HepG2 (cell line): ENCODE data around the gene CADM1. TPM values are rescaled to one million over a fixed set of nuclear protein-coding genes. Genes with fewer than 3 reads are reported as not detected.

Source experiments
- ASH2L ChIP-seq: fragments of 300-600, 200-600 bp; sonication (generic); IDR thresholded peaks from 2 replicates; pipeline ENCODE4 v1.7.0; 2017; ENCODE audit warnings: low read depth, mild to moderate bottlenecking, moderate library complexity, mixed read lengths, low read length; ENCODE audit not compliant: insufficient read length
- CEBPB ChIP-seq: IDR thresholded peaks from 2 replicates; pipeline ENCODE4 v1.6.1; 2011; ENCODE audit warnings: low read depth, low read length, improper control_type of control experiment, borderline replicate concordance
- CEBPG ChIP-seq: IDR thresholded peaks from 2 replicates; pipeline ENCODE4 v1.6.1; 2016
- CREM ChIP-seq, 2 experiments: sonication (generic) in 1 of 2; formaldehyde crosslinking in 1 of 2; IDR thresholded peaks; 2 replicates each; pipeline versions ENCODE4 v1.4.0 to v1.6.1; 2016 to 2020; ENCODE audit warnings: antibody characterized with exemption in 1 of 2, mild to moderate bottlenecking in 1 of 2, missing genetic modification reagents in 1 of 2
- GATAD1 ChIP-seq: IDR thresholded peaks from 2 replicates; pipeline ENCODE4 v1.6.1; 2016; ENCODE audit warnings: missing genetic modification reagents, missing compliant biosample characterization
- GATAD2A ChIP-seq: IDR thresholded peaks from 2 replicates; pipeline ENCODE4 v1.6.1; 2016
- HNF4A ChIP-seq: sonication (generic); formaldehyde crosslinking; IDR thresholded peaks from 2 replicates; pipeline ENCODE4 v1.4.0; 2020; ENCODE audit warnings: missing genetic modification reagents
- IRX3 ChIP-seq: sonication (generic); formaldehyde crosslinking; IDR thresholded peaks from 2 replicates; pipeline ENCODE4 v1.8.1; 2023; ENCODE audit warnings: mild to moderate bottlenecking, low read depth, missing genetic modification reagents, borderline replicate concordance
- KMT2B ChIP-seq: IDR thresholded peaks from 2 replicates; pipeline ENCODE4 v1.6.1; 2016; ENCODE audit warnings: missing genetic modification reagents, missing compliant biosample characterization
- MAFF ChIP-seq: IDR thresholded peaks from 2 replicates; pipeline ENCODE4 v1.6.1; 2011; ENCODE audit warnings: low read depth, low read length, improper control_type of control experiment
- MED1 ChIP-seq: sonication (generic); formaldehyde crosslinking; IDR thresholded peaks from 2 replicates; pipeline ENCODE4 v1.4.0; 2020; ENCODE audit warnings: missing genetic modification reagents
- NCOA2 ChIP-seq: sonication (generic); formaldehyde crosslinking; IDR thresholded peaks from 2 replicates; pipeline ENCODE4 v1.8.0; 2022; ENCODE audit warnings: inconsistent platforms
- PRMT3 ChIP-seq: sonication (generic); formaldehyde crosslinking; IDR thresholded peaks from 2 replicates; pipeline ENCODE4 v1.8.1; 2022; ENCODE audit warnings: low read depth, mild to moderate bottlenecking, moderate library complexity, missing genetic modification reagents, borderline replicate concordance
- RCOR2 ChIP-seq: IDR thresholded peaks from 2 replicates; pipeline ENCODE4 v1.6.1; 2016; ENCODE audit warnings: missing biosample characterization, missing genetic modification reagents
- SPEN ChIP-seq: sonication (generic); formaldehyde crosslinking; IDR thresholded peaks from 2 replicates; pipeline ENCODE4 v1.5.1; 2020; ENCODE audit warnings: low read depth, mild to moderate bottlenecking, missing genetic modification reagents
- ZNF629 ChIP-seq: sonication (generic); formaldehyde crosslinking; conservative IDR thresholded peaks from 2 replicates; pipeline ENCODE4 v1.5.0; 2020; ENCODE audit warnings: missing genetic modification reagents
- polyA plus RNA-seq, 8 experiments: library from polyadenylated mRNA; depleted of rRNA in 3 of 8; stranded (reverse) in 7 of 8; unstranded in 1 of 8; fragments of >200 nt; fragmentation: Illumina TruSeq in 4 of 8; extraction: Trizol in 4 of 8; gene quantifications; 2 replicates each; pipeline versions ENCODE4 v1.2.1 to v1.2.3, GENCODE V29; 2011 to 2016; ENCODE audit warnings: low read depth in 4 of 8, missing spikeins in 1 of 8, mixed read lengths in 1 of 8; ENCODE audit not compliant: insufficient read depth in 1 of 8
- total RNA-seq, 5 experiments: library from RNA; depleted of rRNA; stranded (reverse); fragments of >200 nt; fragmentation: Illumina TruSeq; extraction: Trizol; gene quantifications; 2 replicates each; pipeline ENCODE4 v1.2.3, GENCODE V29; 2016; ENCODE audit warnings: low read depth in 1 of 5
- TF ChIP-seq, protein P1 (sequence below): IDR thresholded peaks from 2 replicates; pipeline ENCODE4 v1.6.1; 2016
- TF ChIP-seq, protein P2 (sequence below): IDR thresholded peaks from 2 replicates; pipeline ENCODE4 v1.4.0; 2020; ENCODE audit warnings: mild to moderate bottlenecking, missing genetic modification reagents
- TF ChIP-seq, protein P3 (sequence below): sonication (generic); formaldehyde crosslinking; IDR thresholded peaks from 2 replicates; pipeline ENCODE4 v1.4.0; 2020; ENCODE audit warnings: missing genetic modification reagents, borderline replicate concordance
- TF ChIP-seq, protein P4 (sequence below): sonication (generic); formaldehyde crosslinking; IDR thresholded peaks from 2 replicates; pipeline ENCODE4 v1.5.1; 2020; ENCODE audit warnings: mild to moderate bottlenecking, missing genetic modification reagents, moderate library complexity

CADM1 gene
- total and polyA plus RNA-seq, 2 of the 13 experiments (the other 11 are each of a cell fraction or from before 2014, with no cell fraction given) = 71.3 to 122 TPM

DNA sequence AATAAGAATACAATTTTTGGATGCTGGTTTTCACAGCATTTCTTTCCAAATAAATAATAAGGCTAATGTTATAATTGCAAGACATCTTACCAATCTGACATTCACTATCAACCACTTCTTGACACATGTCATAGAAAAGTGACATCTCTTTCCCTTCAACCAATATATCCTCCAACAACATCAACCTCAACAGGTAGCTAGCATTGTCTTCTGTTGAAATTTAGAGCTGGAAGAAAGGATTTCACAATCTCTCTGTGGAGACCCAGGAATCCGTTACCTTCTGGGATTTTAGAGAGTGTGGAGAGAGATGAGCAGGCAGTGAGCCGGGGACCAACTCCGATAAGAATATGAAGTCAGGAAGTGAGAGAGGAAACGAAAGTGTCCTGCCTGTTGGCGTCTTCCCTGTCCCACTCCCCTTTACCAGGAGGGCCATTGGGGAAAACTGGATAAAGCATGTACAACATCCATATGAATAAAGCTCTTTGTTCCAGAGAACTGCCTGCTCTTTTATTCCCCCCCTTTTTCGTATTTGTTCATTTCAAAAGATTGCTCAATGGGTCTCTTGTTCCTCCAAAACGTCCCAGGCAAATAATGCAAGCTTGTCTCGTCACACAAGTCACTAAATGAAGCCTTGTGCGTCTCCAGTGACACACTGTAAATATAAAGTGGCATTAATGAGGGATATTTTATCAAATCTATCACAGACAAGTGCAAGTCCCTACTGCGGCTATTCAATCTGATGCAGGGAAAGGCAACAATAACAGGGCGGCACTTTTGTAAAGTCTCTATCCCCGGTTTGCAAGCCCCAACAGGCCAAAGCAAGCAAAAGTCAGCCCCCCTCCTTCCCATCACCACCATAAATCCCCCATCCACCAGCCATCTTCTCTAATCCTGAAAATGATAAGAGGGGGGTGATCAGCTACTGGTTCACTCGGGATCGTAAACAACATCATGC, 3.4 kb downstream of the CADM1 start (continued):
- TF ChIP-seq KMT2B (CRISPR knock-in tag) (peak; percentile 56), NCOA2 (CRISPR knock-in tag) (peak; percentile 72), HNF4A (CRISPR knock-in tag) (peak; percentile 6; the same call in 1 of the 2 replicates), MED1 (CRISPR knock-in tag) (peak; percentile 37; the same call in 1 of the 2 replicates), CEBPB (peak; percentile 89), ZNF629 (CRISPR knock-in tag) (no peak), CEBPG (CRISPR knock-in tag) (peak; percentile 87), PRMT3 (CRISPR knock-in tag) (no peak), GATAD1 (no peak; the same call in 1 of the 2 replicates), IRX3 (CRISPR knock-in tag) (no peak), RCOR2 (CRISPR knock-in tag) (peak; percentile 36; the same call in 1 of the 2 replicates), MAFF (no peak), SPEN (CRISPR knock-in tag) (no peak), CREM (IDR thresholded peaks at IDR 0.05) (peak; percentile 46), CREM (CRISPR knock-in tag; IDR thresholded peaks at IDR 0.05) (no peak), ASH2L (peak; percentile 87), GATAD2A (CRISPR knock-in tag) (peak; percentile 73)
- TF ChIP-seq, protein P1, sequence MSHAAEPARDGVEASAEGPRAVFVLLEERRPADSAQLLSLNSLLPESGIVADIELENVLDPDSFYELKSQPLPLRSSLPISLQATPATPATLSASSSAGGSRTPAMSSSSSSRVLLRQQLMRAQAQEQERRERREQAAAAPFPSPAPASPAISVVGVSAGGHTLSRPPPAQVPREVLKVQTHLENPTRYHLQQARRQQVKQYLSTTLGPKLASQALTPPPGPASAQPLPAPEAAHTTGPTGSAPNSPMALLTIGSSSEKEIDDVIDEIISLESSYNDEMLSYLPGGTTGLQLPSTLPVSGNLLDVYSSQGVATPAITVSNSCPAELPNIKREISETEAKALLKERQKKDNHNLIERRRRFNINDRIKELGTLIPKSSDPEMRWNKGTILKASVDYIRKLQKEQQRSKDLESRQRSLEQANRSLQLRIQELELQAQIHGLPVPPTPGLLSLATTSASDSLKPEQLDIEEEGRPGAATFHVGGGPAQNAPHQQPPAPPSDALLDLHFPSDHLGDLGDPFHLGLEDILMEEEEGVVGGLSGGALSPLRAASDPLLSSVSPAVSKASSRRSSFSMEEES (CRISPR knock-in tag) = no peak
- TF ChIP-seq, protein P2, sequence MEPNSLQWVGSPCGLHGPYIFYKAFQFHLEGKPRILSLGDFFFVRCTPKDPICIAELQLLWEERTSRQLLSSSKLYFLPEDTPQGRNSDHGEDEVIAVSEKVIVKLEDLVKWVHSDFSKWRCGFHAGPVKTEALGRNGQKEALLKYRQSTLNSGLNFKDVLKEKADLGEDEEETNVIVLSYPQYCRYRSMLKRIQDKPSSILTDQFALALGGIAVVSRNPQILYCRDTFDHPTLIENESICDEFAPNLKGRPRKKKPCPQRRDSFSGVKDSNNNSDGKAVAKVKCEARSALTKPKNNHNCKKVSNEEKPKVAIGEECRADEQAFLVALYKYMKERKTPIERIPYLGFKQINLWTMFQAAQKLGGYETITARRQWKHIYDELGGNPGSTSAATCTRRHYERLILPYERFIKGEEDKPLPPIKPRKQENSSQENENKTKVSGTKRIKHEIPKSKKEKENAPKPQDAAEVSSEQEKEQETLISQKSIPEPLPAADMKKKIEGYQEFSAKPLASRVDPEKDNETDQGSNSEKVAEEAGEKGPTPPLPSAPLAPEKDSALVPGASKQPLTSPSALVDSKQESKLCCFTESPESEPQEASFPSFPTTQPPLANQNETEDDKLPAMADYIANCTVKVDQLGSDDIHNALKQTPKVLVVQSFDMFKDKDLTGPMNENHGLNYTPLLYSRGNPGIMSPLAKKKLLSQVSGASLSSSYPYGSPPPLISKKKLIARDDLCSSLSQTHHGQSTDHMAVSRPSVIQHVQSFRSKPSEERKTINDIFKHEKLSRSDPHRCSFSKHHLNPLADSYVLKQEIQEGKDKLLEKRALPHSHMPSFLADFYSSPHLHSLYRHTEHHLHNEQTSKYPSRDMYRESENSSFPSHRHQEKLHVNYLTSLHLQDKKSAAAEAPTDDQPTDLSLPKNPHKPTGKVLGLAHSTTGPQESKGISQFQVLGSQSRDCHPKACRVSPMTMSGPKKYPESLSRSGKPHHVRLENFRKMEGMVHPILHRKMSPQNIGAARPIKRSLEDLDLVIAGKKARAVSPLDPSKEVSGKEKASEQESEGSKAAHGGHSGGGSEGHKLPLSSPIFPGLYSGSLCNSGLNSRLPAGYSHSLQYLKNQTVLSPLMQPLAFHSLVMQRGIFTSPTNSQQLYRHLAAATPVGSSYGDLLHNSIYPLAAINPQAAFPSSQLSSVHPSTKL (CRISPR knock-in tag) = peak; percentile 64
- TF ChIP-seq, protein P3, sequence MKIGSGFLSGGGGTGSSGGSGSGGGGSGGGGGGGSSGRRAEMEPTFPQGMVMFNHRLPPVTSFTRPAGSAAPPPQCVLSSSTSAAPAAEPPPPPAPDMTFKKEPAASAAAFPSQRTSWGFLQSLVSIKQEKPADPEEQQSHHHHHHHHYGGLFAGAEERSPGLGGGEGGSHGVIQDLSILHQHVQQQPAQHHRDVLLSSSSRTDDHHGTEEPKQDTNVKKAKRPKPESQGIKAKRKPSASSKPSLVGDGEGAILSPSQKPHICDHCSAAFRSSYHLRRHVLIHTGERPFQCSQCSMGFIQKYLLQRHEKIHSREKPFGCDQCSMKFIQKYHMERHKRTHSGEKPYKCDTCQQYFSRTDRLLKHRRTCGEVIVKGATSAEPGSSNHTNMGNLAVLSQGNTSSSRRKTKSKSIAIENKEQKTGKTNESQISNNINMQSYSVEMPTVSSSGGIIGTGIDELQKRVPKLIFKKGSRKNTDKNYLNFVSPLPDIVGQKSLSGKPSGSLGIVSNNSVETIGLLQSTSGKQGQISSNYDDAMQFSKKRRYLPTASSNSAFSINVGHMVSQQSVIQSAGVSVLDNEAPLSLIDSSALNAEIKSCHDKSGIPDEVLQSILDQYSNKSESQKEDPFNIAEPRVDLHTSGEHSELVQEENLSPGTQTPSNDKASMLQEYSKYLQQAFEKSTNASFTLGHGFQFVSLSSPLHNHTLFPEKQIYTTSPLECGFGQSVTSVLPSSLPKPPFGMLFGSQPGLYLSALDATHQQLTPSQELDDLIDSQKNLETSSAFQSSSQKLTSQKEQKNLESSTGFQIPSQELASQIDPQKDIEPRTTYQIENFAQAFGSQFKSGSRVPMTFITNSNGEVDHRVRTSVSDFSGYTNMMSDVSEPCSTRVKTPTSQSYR (CRISPR knock-in tag) = peak; percentile 18; the same call in 1 of the 2 replicates
- TF ChIP-seq, protein P4, sequence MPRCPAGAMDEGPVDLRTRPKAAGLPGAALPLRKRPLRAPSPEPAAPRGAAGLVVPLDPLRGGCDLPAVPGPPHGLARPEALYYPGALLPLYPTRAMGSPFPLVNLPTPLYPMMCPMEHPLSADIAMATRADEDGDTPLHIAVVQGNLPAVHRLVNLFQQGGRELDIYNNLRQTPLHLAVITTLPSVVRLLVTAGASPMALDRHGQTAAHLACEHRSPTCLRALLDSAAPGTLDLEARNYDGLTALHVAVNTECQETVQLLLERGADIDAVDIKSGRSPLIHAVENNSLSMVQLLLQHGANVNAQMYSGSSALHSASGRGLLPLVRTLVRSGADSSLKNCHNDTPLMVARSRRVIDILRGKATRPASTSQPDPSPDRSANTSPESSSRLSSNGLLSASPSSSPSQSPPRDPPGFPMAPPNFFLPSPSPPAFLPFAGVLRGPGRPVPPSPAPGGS = no peak
